Measurements from ENCODE around the gene RGR.
A peak's percentile ranks its signal among the peaks of the same experiment; 100 is the strongest.

RGR gene

GRCh38 chr10:84244651-84245270 lies at the start of gene RGR:
Gene RGR, plus strand, starts transcription at chr10:84245053. Its CDS starts 38 bp downstream, at chr10:84245091.
- DNase-seq: no peak

DNA sequence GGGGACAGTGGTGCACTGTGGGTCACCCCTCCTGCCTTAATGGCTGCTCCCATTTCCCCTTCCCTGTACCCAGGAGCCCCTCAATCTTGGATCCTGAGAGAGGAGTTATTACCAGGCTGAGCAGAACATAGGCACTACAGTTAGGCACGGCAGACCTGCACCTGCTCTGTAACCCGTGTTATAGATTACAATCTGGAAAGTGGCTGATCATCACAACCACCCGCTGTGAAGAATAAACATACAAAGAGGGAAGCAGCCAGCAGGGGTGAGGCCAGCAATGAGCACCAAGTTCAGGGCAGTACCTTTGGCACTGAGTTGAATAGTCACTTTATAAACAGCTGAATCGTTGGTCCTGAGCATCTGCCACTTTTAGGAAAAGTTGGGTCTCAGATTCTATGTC lies 48.8 kb upstream of the RGR start:
- DNase-seq: peak; percentile 33

- DNase-seq: no peak
These were observed 47.9 kb upstream of the RGR start for GRCh38 chr10:84196941-84197340.

DNA sequence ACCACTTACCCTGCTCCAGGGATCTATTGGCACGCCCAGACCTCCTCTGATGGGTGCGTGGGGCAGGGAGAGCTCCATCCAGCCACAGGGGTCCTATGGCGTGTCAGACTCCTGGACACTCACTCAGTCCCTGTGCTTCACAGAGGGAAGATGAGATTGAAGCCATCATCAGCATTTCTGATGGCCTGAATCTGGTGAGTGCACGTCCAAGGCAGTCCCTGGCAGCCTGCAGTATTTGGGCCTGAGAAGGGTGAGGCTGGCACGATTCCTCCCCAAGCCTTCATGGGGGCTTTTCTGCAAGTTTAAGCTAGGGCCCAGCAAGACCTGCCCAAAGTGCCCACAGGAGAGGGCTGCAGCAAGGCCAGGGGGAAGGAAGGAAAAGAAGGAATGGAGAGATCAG lies 47.2 kb upstream of the RGR start:
- DNase-seq: no peak

GRCh38 chr10:84198206-84198915 lies 46.5 kb upstream of the RGR start:
- no peak for DNase-seq

DNA sequence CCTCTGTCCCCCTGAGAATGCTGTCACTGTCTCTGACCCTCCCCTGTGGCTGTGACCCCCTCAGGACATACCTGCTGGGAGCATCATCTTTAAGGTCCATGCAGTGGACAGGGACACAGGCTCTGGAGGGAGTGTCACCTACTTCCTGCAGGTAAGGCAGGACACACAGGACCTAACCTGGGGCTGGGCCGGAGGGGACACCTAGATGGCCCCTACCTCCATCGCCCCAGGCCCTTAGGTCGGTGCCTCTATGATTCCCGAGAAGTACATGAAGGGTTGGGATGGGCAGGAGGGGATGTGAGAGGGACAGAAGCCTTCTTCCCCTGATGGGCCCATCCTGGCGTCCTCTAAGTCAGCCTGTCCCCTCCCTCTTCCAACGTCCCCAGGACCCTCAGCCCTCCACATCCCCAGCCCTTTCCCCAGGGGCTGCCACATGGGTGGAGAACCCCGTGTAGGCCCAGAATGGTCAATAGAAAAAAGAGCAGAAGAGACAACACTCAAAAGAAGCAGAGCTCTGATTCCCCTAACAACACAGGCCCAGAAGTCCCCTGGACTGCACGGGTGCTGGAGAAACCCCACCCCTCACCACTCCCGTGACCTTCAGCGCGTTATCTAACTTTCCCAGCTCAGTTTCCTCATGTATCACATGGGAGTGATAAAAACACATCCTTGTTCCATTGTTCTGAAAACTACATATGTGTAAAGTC lies 44.2 kb upstream of the RGR start:
- no peak for DNase-seq

GRCh38 chr10:84201244-84201606 lies 43.6 kb upstream of the RGR start:
- DNase-seq: no peak

GRCh38 chr10:84201682-84202081 lies 43.2 kb upstream of the RGR start:
- no peak for DNase-seq

DNA sequence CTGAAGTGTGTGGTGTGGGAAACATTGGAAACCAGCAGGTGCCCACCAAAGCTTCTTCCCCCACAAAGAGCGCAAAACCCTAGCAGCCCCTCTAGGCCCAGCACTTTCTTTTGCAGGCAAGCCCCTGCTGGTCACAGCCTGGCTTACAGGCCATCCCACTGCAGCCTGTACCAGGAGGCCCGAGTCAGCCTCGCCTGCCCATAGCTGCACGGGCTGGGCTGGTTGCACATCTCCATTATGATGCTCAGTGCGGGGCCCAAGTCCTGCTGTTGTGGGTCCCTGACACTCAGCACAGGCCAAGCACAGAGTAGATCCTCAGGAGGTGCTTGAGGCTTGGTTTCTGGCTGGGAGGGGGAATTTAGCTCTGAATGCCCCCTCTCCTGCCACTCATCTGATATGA lies 42.5 kb upstream of the RGR start:
- no peak for DNase-seq

- DNase-seq: no peak
These were observed 40.7 kb upstream of the RGR start for GRCh38 chr10:84204122-84204521.

DNA sequence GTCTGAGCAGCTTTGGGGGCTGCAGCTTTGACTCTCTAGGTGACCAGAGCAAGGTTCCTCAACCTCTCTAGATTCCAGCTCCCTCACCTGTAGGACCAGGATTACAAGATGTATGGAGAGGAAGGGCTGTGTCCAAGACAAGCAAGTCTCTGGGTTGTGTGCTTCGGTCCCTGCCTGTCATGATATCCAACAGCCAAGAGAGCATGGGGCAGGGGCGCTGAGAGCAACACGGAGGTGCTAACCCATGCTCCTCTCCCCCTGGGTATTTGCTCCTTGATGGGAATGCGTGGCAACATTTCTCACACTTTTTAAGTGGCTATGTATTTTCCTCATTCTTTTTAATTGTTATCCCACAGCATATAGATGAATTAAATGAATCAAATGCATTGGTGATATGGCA lies 40.2 kb upstream of the RGR start:
- no peak for DNase-seq

- no peak for DNase-seq
These were observed 39.6 kb upstream of the RGR start for GRCh38 chr10:84205049-84205852.

DNA sequence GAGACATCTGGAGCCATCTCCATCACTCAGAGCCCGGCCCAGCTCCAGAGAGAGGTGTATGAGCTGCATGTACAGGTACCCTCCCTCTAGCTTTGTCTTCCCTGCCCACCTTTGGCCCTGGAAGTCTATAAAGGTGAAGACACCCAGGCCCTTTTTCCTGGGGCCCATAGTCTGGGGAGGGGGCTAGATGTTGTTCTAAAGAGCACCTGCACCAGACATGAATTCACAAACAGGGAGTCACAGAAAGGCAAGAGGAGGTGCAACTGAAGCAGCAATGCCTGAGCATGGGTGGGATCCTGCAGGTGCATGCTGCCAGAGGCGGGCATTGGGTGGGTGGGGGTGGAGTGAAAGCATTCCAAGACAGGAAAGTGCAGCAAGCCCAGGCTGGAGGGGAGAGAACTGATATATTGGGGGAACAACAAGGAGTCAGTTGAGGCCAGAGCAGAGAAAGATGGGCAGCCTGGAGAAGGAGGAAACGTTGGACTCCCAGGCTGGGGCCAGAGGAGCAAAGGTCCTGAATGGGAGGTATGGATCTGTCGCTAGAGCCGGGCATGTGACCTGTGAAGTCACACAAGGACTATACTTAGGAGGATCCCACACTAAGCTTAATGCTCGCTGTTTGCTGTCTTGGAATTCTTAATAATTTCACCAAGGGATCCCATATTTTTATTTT lies 38.9 kb upstream of the RGR start:
- DNase-seq: no peak

- DNase-seq: no peak
These were observed 36.8 kb upstream of the RGR start for GRCh38 chr10:84208023-84208422.

GRCh38 chr10:84211566-84211965 lies 33.3 kb upstream of the RGR start:
- no peak for DNase-seq

DNA sequence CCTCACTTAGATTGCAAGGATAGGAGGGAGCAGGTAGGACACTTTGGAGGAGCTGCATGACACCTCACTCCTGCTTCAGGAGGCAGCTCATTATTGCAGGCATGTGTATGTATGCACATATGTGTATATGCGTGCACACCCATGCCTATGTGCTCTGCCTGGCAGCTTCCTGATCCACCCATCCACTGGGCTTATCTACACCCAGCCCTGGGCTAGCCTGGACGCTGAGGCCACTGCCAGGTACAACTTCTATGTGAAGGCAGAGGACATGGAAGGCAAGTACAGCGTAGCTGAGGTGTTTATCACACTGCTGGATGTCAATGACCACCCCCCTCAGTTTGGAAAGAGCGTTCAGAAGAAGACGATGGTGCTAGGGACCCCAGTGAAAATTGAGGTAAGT lies 32.8 kb upstream of the RGR start:
- no peak for DNase-seq

DNA sequence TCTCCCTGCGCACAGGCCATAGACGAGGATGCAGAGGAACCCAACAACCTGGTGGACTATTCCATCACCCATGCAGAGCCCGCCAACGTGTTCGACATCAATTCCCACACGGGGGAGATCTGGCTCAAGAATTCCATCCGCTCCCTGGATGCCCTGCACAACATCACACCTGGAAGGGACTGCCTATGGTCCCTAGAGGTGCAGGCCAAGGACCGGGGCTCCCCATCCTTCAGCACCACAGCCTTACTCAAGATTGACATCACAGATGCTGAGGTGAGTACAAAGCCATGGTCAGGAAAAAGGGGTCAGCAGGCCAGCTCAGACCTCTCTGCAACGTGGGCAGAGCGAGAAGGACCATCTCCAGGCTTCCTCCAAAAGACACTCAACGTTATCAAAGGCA lies 31.8 kb upstream of the RGR start:
- DNase-seq: no peak

DNA sequence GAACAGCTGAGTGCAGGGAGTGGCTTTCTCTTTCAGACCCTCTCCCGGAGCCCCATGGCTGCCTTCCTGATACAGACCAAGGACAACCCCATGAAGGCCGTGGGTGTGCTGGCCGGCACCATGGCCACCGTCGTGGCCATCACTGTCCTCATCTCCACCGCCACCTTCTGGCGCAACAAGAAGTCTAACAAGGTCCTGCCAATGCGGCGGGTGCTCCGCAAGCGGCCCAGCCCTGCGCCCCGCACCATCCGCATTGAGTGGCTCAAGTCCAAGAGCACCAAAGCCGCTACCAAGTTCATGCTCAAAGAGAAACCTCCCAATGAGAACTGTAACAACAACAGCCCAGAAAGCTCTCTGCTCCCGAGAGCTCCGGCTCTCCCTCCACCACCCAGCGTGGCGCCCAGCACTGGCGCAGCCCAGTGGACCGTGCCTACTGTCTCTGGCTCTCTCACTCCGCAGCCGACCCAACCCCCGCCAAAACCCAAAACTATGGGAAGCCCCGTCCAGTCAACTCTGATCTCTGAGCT lies 30.7 kb upstream of the RGR start:
- DNase-seq: no peak

DNA sequence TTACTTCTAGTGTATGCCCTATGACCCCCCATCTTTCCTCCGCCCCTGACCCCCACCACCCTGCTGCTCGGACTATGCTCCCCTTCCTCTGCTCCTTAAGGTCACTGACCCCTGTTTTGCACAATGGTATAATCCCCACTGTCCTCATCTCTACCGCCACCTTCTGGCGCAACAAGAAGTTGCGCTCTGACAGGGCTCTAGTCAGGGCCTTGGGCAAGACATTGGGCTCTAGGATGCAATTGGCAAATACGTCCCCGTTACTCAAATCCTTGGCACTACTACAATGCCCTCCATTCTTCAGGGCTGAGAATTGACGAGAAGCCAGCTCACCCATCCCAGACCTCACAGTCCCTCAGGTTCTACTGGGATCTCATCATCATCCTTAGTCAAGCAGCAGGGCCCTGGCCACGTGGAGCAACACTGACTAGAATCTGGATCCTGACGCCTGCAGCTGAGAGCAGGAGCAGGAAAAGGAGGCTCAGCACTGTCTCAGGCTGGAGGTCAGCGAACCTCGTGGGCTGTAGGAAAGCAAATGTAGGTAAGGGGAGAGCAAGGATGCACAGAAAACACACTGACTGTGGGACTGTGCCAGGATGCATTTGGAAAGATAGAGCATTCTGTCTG lies 30.1 kb upstream of the RGR start:
- no peak for DNase-seq

DNA sequence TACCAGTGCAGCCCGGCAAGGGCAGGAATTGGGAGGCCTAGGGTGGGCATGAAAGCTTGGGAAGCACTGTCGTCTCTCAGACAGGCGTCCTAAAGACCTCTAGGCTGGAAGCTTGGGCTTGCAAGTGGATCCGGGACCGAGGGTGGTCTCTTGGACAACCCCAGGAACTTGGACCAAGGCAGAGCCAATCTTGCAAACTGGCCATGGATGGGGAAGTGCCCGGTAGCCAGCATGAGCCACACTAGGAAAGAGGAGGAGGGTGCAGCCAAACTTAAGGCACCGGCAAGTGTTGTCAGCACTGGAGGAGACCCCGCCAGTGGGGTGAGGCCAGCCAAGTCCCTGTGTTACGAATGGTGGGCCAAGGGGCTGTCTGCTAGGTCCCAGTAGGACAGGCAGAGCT lies 28.0 kb upstream of the RGR start:
- DNase-seq: no peak

DNA sequence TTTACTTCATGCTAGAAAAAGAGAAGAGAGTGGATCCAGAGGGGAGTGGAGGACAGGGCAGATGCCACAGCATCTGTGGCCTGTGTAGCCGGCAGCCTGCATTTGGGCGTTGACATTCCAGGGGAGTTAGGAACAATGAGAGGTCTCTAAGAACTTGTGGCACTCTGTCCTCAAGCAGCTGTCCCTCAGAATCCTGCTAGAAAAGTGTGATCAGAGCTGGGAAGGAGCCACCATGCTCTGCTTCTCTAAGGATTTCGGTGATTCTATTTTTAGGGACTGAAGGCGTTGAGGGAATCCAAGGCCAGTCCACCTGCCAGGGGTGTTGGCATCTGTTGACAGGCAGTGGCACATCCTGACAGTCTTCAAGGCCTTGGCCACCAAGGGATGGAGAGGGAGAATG lies 27.1 kb upstream of the RGR start:
- no peak for DNase-seq

DNA sequence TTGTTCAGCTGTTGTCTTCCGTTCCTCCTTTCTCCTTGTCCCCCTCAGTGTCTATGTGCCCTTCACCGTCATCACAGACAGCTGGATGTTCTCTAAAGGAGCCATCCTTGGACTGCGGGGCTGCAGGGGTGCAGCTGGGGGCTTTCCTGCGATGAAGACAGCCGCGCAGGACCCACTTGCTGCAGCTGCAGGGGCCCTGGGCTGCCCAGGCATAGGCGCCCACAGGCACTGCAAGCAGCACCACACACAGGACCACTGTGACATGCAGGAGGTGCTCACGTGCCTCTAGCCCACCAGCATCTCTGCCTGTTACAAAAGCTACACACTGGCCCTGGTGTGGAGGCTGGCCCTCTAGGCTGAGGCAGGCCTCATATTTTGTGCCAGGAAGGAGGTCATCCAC lies 22.9 kb upstream of the RGR start:
- no peak for DNase-seq

Measured in NCI-H2029 (cell line).